Measurements from ENCODE around the gene ST8SIA6. TPM values are rescaled to one million over a fixed set of nuclear protein-coding genes. Genes with fewer than 3 reads are reported as not detected.

Gene ST8SIA6
- total and polyA plus RNA-seq, 9 of the 15 experiments (the other 6 are each of a cell fraction or from before 2014, with no cell fraction given): 0.69 to 6.7 (median 5.0) TPM

- TF ChIP-seq, protein P1, sequence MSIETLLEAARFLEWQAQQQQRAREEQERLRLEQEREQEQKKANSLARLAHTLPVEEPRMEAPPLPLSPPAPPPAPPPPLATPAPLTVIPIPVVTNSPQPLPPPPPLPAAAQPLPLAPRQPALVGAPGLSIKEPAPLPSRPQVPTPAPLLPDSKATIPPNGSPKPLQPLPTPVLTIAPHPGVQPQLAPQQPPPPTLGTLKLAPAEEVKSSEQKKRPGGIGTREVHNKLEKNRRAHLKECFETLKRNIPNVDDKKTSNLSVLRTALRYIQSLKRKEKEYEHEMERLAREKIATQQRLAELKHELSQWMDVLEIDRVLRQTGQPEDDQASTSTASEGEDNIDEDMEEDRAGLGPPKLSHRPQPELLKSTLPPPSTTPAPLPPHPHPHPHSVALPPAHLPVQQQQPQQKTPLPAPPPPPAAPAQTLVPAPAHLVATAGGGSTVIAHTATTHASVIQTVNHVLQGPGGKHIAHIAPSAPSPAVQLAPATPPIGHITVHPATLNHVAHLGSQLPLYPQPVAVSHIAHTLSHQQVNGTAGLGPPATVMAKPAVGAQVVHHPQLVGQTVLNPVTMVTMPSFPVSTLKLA (conservative IDR thresholded peaks at IDR 0.05): peak in 1 of 2 experiments; percentile 24; a peak in 1 of 4 replicates
- TF ChIP-seq GTF2B (IDR thresholded peaks at IDR 0.05; ENCODE audit: extremely low read depth, insufficient read length) (no peak), TARDBP (IDR thresholded peaks at IDR 0.05) (no peak), TBP (optimal IDR thresholded peaks at IDR 0.05; ENCODE audit: low read depth, low read length) (peak; percentile 66), POLR2H (tag; IDR thresholded peaks at IDR 0.05; ENCODE audit: low read depth) (0 out of 2 replicates have a peak, but pooled peaks have one; percentile 14)
- TF ChIP-seq, protein P2, sequence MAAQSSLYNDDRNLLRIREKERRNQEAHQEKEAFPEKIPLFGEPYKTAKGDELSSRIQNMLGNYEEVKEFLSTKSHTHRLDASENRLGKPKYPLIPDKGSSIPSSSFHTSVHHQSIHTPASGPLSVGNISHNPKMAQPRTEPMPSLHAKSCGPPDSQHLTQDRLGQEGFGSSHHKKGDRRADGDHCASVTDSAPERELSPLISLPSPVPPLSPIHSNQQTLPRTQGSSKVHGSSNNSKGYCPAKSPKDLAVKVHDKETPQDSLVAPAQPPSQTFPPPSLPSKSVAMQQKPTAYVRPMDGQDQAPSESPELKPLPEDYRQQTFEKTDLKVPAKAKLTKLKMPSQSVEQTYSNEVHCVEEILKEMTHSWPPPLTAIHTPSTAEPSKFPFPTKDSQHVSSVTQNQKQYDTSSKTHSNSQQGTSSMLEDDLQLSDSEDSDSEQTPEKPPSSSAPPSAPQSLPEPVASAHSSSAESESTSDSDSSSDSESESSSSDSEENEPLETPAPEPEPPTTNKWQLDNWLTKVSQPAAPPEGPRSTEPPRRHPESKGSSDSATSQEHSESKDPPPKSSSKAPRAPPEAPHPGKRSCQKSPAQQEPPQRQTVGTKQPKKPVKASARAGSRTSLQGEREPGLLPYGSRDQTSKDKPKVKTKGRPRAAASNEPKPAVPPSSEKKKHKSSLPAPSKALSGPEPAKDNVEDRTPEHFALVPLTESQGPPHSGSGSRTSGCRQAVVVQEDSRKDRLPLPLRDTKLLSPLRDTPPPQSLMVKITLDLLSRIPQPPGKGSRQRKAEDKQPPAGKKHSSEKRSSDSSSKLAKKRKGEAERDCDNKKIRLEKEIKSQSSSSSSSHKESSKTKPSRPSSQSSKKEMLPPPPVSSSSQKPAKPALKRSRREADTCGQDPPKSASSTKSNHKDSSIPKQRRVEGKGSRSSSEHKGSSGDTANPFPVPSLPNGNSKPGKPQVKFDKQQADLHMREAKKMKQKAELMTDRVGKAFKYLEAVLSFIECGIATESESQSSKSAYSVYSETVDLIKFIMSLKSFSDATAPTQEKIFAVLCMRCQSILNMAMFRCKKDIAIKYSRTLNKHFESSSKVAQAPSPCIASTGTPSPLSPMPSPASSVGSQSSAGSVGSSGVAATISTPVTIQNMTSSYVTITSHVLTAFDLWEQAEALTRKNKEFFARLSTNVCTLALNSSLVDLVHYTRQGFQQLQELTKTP (IDR thresholded peaks at IDR 0.05; ENCODE audit: low read depth in 1 of 2, partially characterized antibody in 2 of 2): peak in 1 of 2 experiments; percentile 16
Measured at GRCh38 chr10:17453035-17453372, 1.4 kb downstream of the ST8SIA6 start (continued).

Measured in K562 (cell line).